Neutrophil (primary cell): Measurements from ENCODE around the gene NFIA.

Source experiments
- H3K27ac ChIP-seq: fragments of 200-600 bp; sonication (generic); 2 replicates; pipeline ENCODE4 v1.5.1; 2016; ENCODE audit warnings: mild to moderate bottlenecking, moderate library complexity
- H3K27me3 ChIP-seq: fragments of 200-600 bp; sonication (generic); 2 replicates; pipeline ENCODE4 v1.6.0; 2016; ENCODE audit warnings: mild to moderate bottlenecking
- H3K36me3 ChIP-seq: fragments of 200-600 bp; sonication (generic); 2 replicates; pipeline ENCODE4 v1.5.1; 2017
- H3K4me1 ChIP-seq, 2 experiments: fragments of 200-600 bp in 1 of 2; sonication (generic) in 1 of 2; 1 replicate in 1 of 2; 2 replicates in 1 of 2; pipeline versions ENCODE4 v1.5.1 to v1.6.1; 2013 to 2016; ENCODE audit warnings: low read depth in 1 of 2, low read length in 1 of 2, mild to moderate bottlenecking in 1 of 2, moderate library complexity in 1 of 2; ENCODE audit not compliant: control insufficient read depth in 1 of 2, insufficient read depth in 1 of 2
- H3K4me3 ChIP-seq, 2 experiments: fragments of 200-600 bp in 1 of 2; sonication (generic) in 1 of 2; 1 replicate in 1 of 2; 2 replicates in 1 of 2; pipeline ENCODE4 v1.5.1; 2013 to 2016; ENCODE audit warnings: low read depth in 1 of 2, low read length in 1 of 2, mild to moderate bottlenecking in 1 of 2, moderate library complexity in 1 of 2
- H3K9me3 ChIP-seq: fragments of 200-600 bp; sonication (generic); 2 replicates; pipeline ENCODE4 v1.5.1; 2016
- CTCF ChIP-seq: fragments of 200-600 bp; sonication (generic); IDR thresholded peaks from 2 replicates; pipeline ENCODE4 v1.5.1; 2016; ENCODE audit warnings: antibody characterized with exemption

NFIA gene

GRCh38 chr1:61089338-61089737, 7.0 kb downstream of the NFIA start:
- Histone ChIP-seq H3K4me3 (no peak overlapping the region), H3K27ac (no peak overlapping the region), H3K9me3 (no peaks in the 10 kb centered on the region), H3K36me3 (no peaks in the 10 kb centered on the region), H3K27me3 (peaks cover 20% of the 10 kb centered on the region), H3K4me1 (no peaks in the 10 kb centered on the region)
- TF ChIP-seq CTCF = no peak

- no peak for TF ChIP-seq CTCF
- Histone ChIP-seq H3K9me3 (no peaks in the 10 kb centered on the region), H3K27ac (no peak overlapping the region), H3K4me3 (no peak overlapping the region), H3K27me3 (peaks cover 16% of the 10 kb centered on the region), H3K4me1 (no peaks in the 10 kb centered on the region), H3K36me3 (no peaks in the 10 kb centered on the region)
Observed at GRCh38 chr1:61089741-61090140, 7.4 kb downstream of the NFIA start.

GRCh38 chr1:61090546-61091202, 8.3 kb downstream of the NFIA start:
- no peak for TF ChIP-seq CTCF
- H3K4me1 ChIP-seq = no peaks in the 10 kb centered on the region
- no peak overlapping the region for H3K4me3 ChIP-seq
- H3K9me3 ChIP-seq = no peaks in the 10 kb centered on the region
- H3K27me3 ChIP-seq = peaks cover 7% of the 10 kb centered on the region
- H3K36me3 ChIP-seq = no peaks in the 10 kb centered on the region
- H3K27ac ChIP-seq = no peak overlapping the region

GRCh38 chr1:61091455-61091854, 9.1 kb downstream of the NFIA start:
- Histone ChIP-seq H3K4me1 (no peaks in the 10 kb centered on the region), H3K4me3 (no peak overlapping the region), H3K27ac (no peak overlapping the region), H3K27me3 (no peaks in the 10 kb centered on the region), H3K9me3 (no peaks in the 10 kb centered on the region), H3K36me3 (no peaks in the 10 kb centered on the region)
- no peak for TF ChIP-seq CTCF

GRCh38 chr1:61092642-61093041, 10.3 kb downstream of the NFIA start:
- Histone ChIP-seq H3K4me3 (no peak overlapping the region), H3K36me3 (no peaks in the 10 kb centered on the region), H3K4me1 (no peaks in the 10 kb centered on the region), H3K9me3 (no peaks in the 10 kb centered on the region), H3K27me3 (no peaks in the 10 kb centered on the region), H3K27ac (no peak overlapping the region)
- no peak for TF ChIP-seq CTCF
